BLaER1 (cell line): ENCODE results near the gene DDX46.
"Not testable (repeated sequence)": the region's sequence is repeated elsewhere in the genome, so short reads cannot be mapped to it uniquely, and the experiment has no call there.

Experiments used
- H3K27ac ChIP-seq: shearing (Covaris generic); formaldehyde crosslinking; 2 replicates; pipeline ENCODE4 v1.8.1; 2022
- H3K27me3 ChIP-seq: shearing (Covaris generic); formaldehyde crosslinking; 2 replicates; pipeline ENCODE4 v1.8.1; 2022
- H3K36me3 ChIP-seq: shearing (Covaris generic); formaldehyde crosslinking; 2 replicates; pipeline ENCODE4 v1.8.1; 2022
- H3K4me1 ChIP-seq: shearing (Covaris generic); formaldehyde crosslinking; 2 replicates; pipeline ENCODE4 v1.8.1; 2022
- H3K4me2 ChIP-seq: shearing (Covaris generic); formaldehyde crosslinking; 2 replicates; pipeline ENCODE4 v1.8.1; 2022
- H3K4me3 ChIP-seq: shearing (Covaris generic); formaldehyde crosslinking; 2 replicates; pipeline ENCODE4 v1.8.1; 2022
- H3K9ac ChIP-seq: shearing (Covaris generic); formaldehyde crosslinking; 2 replicates; pipeline ENCODE4 v1.8.1; 2022
- H3K9me3 ChIP-seq: shearing (Covaris generic); formaldehyde crosslinking; 2 replicates; pipeline ENCODE4 v1.8.1; 2022
- H4K20me1 ChIP-seq: shearing (Covaris generic); formaldehyde crosslinking; 2 replicates; pipeline ENCODE4 v1.8.1; 2022
- Cebpa-rat ChIP-seq: shearing (Covaris generic); IDR thresholded peaks from 2 replicates; pipeline ENCODE4 v1.8.1; 2022

Gene DDX46

DNA sequence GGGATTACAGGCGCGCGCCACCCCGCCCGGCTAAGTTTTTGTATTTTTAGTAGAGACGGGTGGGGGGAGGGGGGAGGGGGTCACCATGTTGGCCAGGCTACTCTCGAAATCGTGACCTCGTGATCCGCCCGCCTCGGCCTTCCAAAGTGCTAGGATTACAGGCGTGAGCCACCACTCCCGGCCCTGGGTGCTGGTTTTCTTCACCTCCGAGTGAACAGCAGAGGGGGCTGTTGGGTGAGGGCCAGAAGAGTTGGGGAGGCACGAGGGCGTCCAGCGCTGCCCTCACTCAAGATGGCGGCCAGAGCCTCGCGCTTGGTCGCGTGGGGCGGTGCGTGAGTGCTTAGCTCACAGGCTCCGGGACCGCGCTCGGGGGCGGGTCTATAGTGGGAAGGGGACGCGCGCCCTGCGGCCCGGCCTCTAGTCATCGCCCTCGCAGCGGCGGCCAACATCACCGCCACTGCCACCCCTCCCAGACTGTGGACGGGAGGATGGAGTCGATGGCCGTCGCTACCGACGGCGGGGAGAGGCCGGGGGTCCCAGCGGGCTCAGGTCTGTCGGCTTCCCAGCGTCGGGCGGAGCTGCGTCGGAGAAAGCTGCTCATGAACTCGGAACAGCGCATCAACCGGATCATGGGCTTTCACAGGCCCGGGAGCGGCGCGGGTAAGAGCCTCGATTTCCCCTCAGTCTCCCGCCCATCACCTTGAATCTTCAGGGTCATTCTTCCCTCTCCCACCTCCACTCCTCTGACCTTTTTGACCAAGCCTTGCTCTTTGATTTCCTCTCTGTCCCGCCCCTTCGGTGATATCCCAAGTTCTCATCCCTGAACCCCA lies 20.2 kb upstream of the DDX46 start, which contains the start of gene CAMLG:
CAMLG (plus strand) TSS at position 416 of the 830 bp plus-strand sequence; CDS start at position 489, 73 bp downstream.
- Histone ChIP-seq H3K27ac (peak within 1 kb of the TSS; percentile 82), H3K4me3 (peak within 1 kb of the TSS; percentile 77), H3K4me2 (peak within 1 kb of the TSS; percentile 90), H3K27me3 (no peaks in the 10 kb centered on the region), H4K20me1 (peaks cover 29% of the 10 kb centered on the region; the same call in 1 of the 2 replicates), H3K36me3 (peaks cover 26% of the 10 kb centered on the region), H3K9ac (peak within 1 kb of the TSS; percentile 83), H3K4me1 (peaks cover 23% of the 10 kb centered on the region), H3K9me3 (no peaks in the 10 kb centered on the region)
- TF ChIP-seq Cebpa-rat: no peak

DNA sequence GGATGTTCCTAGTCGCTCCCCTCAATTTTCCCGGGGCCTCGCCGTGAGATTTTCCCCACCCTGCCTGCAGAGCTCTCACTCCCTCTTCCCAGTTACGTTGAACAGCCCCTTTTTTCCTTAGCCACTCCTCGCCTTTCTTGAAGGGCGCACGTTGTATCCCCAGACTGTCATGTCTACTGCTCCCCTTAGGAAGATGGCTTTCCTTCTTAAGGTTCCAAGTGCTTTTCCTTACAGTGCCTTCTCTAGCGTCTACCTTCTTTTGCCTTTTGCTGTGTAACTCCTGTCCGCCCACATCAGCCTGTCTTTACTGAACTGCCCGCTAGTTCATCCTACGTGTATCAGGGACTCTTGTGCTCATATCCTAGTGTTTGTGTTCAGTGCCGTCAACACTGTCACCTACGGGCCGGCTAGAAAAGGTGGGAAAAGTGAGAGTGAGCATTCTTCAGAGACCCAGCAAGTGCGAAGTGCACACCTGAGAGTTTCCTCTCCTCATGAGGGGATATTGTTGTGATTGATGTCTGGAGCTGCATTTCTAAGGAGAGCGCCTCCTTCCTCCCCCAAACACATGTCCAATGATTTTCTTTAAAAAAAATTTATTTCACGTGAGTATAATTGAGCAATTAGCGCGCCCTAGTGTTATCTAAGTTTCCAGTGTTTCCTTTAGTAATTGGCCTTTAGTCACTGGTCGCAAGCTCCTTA lies 19.5 kb upstream of the DDX46 start:
- Histone ChIP-seq H3K4me3 (peak overlapping the region; percentile 77), H3K9ac (peak overlapping the region; percentile 83), H3K4me2 (peak overlapping the region; percentile 90), H3K27me3 (no peaks in the 10 kb centered on the region), H3K9me3 (no peaks in the 10 kb centered on the region), H3K27ac (peak overlapping the region; percentile 82), H3K4me1 (peaks cover 23% of the 10 kb centered on the region), H3K36me3 (peaks cover 33% of the 10 kb centered on the region), H4K20me1 (peaks cover 29% of the 10 kb centered on the region; the same call in 1 of the 2 replicates)
- TF ChIP-seq Cebpa-rat: peak; percentile 11; the same call in 1 of the 2 replicates

DNA sequence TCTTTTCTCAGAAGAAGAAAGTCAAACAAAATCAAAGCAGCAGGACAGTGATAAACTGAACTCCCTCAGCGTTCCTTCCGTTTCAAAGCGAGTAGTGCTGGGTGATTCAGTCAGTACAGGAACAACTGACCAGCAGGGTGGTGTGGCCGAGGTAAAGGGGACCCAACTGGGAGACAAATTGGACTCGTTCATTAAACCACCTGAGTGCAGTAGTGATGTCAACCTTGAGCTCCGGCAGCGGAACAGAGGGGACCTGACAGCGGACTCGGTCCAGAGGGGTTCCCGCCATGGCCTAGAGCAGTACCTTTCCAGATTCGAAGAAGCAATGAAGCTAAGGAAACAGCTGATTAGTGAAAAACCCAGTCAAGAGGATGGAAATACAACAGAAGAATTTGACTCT lies 17.5 kb upstream of the DDX46 start:
- no peaks in the 10 kb centered on the region for H3K27me3 ChIP-seq
- H3K9me3 ChIP-seq: no peaks in the 10 kb centered on the region

DNA sequence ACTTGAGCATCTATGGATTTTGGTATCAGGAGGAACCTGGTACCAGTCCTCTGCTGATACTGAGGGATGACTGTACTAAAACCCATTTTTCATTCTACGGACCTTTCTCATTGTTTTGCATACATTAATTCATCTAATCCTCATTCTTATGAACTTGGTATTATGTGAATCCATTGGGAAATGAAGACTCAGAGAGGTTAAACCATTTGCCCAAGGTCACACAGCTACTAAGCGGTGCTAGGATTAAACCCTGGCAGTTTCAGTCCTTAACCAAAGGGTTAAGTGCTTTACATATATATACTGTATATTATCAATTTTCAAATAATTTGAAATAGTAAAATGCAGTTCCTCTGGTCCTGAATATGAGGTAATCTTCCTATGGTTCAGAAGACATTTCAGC lies 16.4 kb upstream of the DDX46 start:
- peaks cover 23% of the 10 kb centered on the region for H3K4me1 ChIP-seq
- no peak overlapping the region for H3K27ac ChIP-seq
- H3K9ac ChIP-seq: no peak overlapping the region
- no peak for TF ChIP-seq Cebpa-rat
- no peak overlapping the region for H3K4me3 ChIP-seq
- peaks cover 29% of the 10 kb centered on the region; the same call in 1 of the 2 replicates for H4K20me1 ChIP-seq
- H3K4me2 ChIP-seq: no peak overlapping the region
- H3K27me3 ChIP-seq: no peaks in the 10 kb centered on the region
- peaks cover 49% of the 10 kb centered on the region for H3K36me3 ChIP-seq
- no peaks in the 10 kb centered on the region for H3K9me3 ChIP-seq

More for the DNA sequence above, 17.5 kb upstream of the DDX46 start:
- no peak overlapping the region for H3K27ac ChIP-seq
- H3K9ac ChIP-seq: no peak overlapping the region
- peaks cover 29% of the 10 kb centered on the region; the same call in 1 of the 2 replicates for H4K20me1 ChIP-seq
- H3K4me2 ChIP-seq: no peak overlapping the region
- TF ChIP-seq Cebpa-rat: no peak
- peaks cover 23% of the 10 kb centered on the region for H3K4me1 ChIP-seq
- peaks cover 49% of the 10 kb centered on the region for H3K36me3 ChIP-seq
- no peak overlapping the region for H3K4me3 ChIP-seq

DNA sequence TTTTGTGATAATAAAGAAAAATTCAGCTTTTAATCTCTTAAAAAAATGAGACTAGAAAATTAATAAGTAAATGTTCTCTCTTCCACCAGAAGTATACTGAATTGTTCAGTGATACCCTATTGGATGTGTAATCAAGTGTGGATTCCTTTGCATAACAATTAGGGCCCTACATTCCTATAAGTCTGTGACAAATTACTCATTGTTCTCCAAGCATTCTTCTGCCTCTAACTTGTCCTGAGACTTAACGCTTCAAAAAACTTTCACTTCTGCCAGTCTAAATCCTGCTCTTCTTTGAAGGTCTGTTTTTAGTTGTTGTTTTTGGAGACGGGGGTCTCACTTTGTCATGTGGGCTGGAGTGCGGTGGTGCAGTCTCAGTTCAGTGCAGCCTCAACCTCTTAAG lies 9.2 kb upstream of the DDX46 start:
- peaks cover 48% of the 10 kb centered on the region for H3K36me3 ChIP-seq
- no peaks in the 10 kb centered on the region for H3K27me3 ChIP-seq
- no peaks in the 10 kb centered on the region for H3K9me3 ChIP-seq
- H4K20me1 ChIP-seq: no peaks in the 10 kb centered on the region
- H3K9ac ChIP-seq: 0 out of 2 replicates have a peak overlapping the region, but pooled peaks have one; percentile 6
- peaks cover 14% of the 10 kb centered on the region for H3K4me1 ChIP-seq
- TF ChIP-seq Cebpa-rat: no peak
- no peak overlapping the region for H3K4me3 ChIP-seq
- H3K27ac ChIP-seq: no peak overlapping the region
- no peak overlapping the region for H3K4me2 ChIP-seq

DNA sequence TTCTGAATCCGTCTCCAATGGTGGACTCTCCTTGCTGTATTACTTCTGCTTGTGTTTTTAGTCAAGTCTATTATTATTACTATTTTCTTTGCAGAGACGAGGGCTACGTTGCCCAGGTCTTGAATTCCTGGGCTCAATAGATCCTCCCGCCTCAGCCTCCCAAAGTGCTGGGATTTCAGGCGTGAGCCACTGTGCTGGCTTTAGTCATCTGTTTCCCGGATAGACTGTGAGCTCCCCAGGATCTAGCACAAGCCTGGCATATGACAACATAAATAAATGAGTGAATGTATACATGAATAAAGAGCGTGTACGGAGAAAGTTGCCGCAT lies 439 bp upstream of the DDX46 start:
- no peak for TF ChIP-seq Cebpa-rat
- Histone ChIP-seq H3K4me1 (peaks cover 25% of the 10 kb centered on the region), H3K4me3 (peak overlapping the region; percentile 92), H3K36me3 (peaks cover 23% of the 10 kb centered on the region), H3K9me3 (no peaks in the 10 kb centered on the region), H4K20me1 (peaks cover 45% of the 10 kb centered on the region), H3K4me2 (peak overlapping the region; percentile 67), H3K27me3 (no peaks in the 10 kb centered on the region), H3K27ac (no peak overlapping the region), H3K9ac (peak overlapping the region; percentile 92)

DNA sequence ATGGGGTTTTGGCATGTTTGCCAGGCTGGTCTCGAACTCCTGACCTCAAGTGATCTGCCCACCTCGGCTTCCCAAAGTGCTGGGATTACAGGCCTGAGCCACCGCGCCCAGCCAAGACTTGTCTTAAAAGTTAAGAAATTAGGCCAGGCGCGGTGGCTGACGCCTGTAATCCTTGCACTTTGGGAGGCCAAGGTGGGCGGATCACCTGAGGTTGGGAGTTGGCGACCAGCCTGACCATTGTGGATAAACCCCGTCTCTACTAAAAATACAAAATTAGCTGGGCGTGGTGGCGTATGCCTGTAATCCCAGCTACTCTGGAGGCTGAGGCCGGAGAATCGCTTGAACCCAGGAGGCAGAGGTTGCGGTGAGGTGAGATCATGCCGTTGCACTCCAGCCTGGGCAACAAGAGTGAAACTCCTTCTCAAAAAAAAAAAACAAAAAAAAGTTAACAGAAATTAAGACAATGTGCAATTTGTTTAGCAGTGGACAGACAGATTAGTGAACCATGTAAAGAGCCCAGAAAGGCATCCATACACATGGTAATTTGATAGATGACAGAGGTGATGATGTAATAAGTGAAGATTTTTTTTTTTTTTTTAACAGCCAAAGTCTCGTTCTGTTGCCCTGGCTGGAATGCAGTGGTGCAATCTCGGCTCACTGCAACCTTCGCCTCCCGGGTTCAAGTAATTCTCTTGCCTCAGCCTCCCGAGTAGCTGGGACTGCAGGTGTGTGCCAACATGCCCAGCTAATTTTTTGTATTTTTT lies 9.1 kb downstream of the DDX46 start:
- not testable (repeated sequence) for H3K4me1 ChIP-seq, H3K9me3 ChIP-seq, H3K4me2 ChIP-seq, H3K4me3 ChIP-seq, H3K9ac ChIP-seq, H3K27ac ChIP-seq, H3K27me3 ChIP-seq
- Histone ChIP-seq H3K36me3 (peaks cover 99% of the 10 kb centered on the region), H4K20me1 (peaks cover 36% of the 10 kb centered on the region)

DNA sequence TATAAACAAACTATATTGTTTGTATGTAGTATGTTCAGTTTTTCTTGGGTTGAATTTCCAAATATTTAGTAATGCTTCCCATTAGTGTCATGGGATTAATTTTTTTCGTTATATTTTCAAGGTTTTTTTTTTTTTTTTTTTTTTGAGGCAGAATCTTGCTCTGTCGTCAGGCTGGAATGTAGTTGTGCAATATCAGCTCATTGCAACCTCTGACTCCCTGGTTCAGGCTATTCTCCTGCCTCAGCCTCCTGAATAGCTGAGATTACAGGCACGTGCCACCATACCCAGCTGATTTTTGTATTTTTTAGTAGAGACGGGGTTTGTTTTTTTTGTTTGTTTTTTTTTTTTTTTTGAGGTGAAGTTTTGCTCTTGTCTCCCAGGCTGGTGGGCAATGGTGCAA lies 10.6 kb downstream of the DDX46 start:
- Histone ChIP-seq H3K9ac (no peak overlapping the region), H3K27me3 (no peaks in the 10 kb centered on the region), H3K4me1 (no peaks in the 10 kb centered on the region), H3K4me2 (no peak overlapping the region), H3K27ac (no peak overlapping the region), H3K4me3 (no peak overlapping the region), H4K20me1 (peaks cover 21% of the 10 kb centered on the region; the same call in 1 of the 2 replicates), H3K36me3 (peaks cover 99% of the 10 kb centered on the region), H3K9me3 (no peaks in the 10 kb centered on the region)
- TF ChIP-seq Cebpa-rat: no peak

DNA sequence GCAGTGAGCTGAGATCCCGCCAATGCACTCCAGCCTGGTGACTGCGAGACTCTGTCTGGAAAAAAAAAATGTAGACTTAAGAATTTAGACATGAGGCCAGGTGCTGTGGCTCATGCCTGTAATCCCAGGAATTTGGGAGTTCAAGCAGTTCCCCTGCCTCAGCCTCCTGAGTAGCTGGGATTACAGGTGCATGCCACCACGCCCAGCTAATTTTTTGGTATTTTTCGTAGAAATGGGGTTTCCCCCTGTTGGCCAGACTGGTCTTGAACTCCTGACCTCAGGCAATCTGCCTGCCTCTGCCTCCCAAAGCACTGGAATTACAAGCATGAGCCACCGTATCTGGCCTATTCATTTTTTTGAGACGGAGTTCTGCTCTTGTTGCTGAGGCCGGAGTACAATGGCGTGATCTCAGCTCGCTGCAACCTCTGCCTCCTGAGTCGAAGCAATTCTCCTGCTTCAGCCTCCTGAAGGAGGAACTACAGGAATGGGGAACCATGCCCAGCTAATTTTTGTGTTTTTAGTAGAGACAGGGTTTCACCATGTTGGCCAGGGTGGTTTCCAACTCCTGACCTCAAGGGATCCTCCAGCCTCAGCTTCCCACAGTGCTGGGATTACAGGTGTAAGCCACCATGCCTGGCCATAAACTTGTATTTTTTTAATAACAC lies 14.0 kb downstream of the DDX46 start:
- H3K4me1 ChIP-seq: no peaks in the 10 kb centered on the region
- H3K4me2 ChIP-seq: no peak overlapping the region
- no peak overlapping the region for H3K4me3 ChIP-seq
- no peaks in the 10 kb centered on the region for H3K9me3 ChIP-seq
- no peak for TF ChIP-seq Cebpa-rat
- peaks cover 99% of the 10 kb centered on the region for H3K36me3 ChIP-seq
- no peak overlapping the region for H3K27ac ChIP-seq
- H3K27me3 ChIP-seq: no peaks in the 10 kb centered on the region
- no peak overlapping the region for H3K9ac ChIP-seq
- H4K20me1 ChIP-seq: 0 out of 2 replicates have a peak, but pooled peaks cover 7% of the 10 kb centered on the region
